Ectodermal cell (in vitro differentiated cells): Measurements from ENCODE around the gene OR10Z1.

Source experiments
- H3K27ac ChIP-seq: 2 replicates; pipeline ENCODE4 v1.7.0; 2013; ENCODE audit warnings: mild to moderate bottlenecking, low read depth, low read length; ENCODE audit not compliant: insufficient read depth, poor library complexity, severe bottlenecking
- H3K27me3 ChIP-seq: 2 replicates; pipeline ENCODE4 v1.7.0; 2013; ENCODE audit warnings: mild to moderate bottlenecking, low read length; ENCODE audit not compliant: insufficient read depth, control insufficient read depth, poor library complexity, severe bottlenecking
- H3K36me3 ChIP-seq: one replicate; pipeline ENCODE4 v1.7.0; 2013; ENCODE audit warnings: low read length; ENCODE audit not compliant: control insufficient read depth, insufficient read depth
- H3K4me1 ChIP-seq: one replicate; pipeline ENCODE4 v1.7.0; 2013; ENCODE audit warnings: low read length; ENCODE audit not compliant: control insufficient read depth, insufficient read depth
- H3K4me3 ChIP-seq: 2 replicates; pipeline ENCODE4 v1.7.0; 2013; ENCODE audit warnings: low read depth, low read length, control low read depth; ENCODE audit not compliant: insufficient read depth
- H3K9me3 ChIP-seq: 2 replicates; pipeline ENCODE4 v1.7.0; 2013; ENCODE audit warnings: mild to moderate bottlenecking, low read length, moderate library complexity; ENCODE audit not compliant: control insufficient read depth
- WGBS, 2 experiments: methylation state at CpG; one replicate each; pipeline ENCODE4 v1.1.7; 2013; ENCODE audit warnings: missing lambda C conversion rate in 2 of 2; 5-methylcytosine and 5-hydroxymethylcytosine counted together

The OR10Z1 gene

DNA sequence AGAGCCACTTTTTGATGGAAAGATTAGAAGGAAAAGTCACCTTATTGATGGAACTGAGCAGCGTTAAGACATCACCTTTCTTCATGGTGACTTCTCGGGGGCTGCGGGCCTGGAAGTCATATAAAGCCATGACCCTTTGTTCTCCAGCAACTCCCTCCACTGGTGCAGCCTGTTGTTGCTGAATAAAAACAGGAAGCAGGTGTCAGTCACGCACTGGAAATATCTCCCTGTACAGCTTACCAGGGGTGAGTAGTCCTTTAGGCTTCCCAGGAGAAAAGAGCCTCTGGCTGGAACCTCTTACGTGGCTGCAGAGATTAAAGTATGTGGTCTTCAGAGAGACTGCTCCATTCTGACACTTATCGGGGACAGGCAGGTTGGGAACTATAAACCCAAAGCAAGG is 49.5 kb downstream of the OR10Z1 start:
- Histone ChIP-seq H3K27ac (no peak overlapping the region), H3K27me3 (no peaks in the 10 kb centered on the region), H3K36me3 (no peaks in the 10 kb centered on the region), H3K4me1 (no peaks in the 10 kb centered on the region), H3K4me3 (no peak overlapping the region), H3K9me3 (no peaks in the 10 kb centered on the region)
- 91% methylated on average over 6 of the region's 6 CpGs for WGBS, 2 experiments
